ENCODE results near the gene RAB37. TPM values are rescaled to one million over a fixed set of nuclear protein-coding genes. Genes with fewer than 3 reads are reported as not detected.

The RAB37 gene
- total RNA-seq, 4 donors from 2014 or later: 0.24 to 3.7 (median 0.43) TPM

- Histone ChIP-seq H3K27me3 (no peaks in the 10 kb centered on the region), H3K9me3 (no peaks in the 10 kb centered on the region), H3K36me3 (peaks cover 0 to 7% of the 10 kb centered on the region in 2 donors), H3K4me1 (no peaks in the 10 kb centered on the region), H3K27ac (no peak overlapping the region), H3K4me3 (no peak overlapping the region)
- DNase-seq (no peak), ATAC-seq (no peak)
- intact Hi-C loops (cut with DNase I; ENCODE audit: low total_unique reads) (no loop called here), in situ Hi-C loops (cut with MboI; ENCODE audit: low sequenced_read_pairs in 4 of 4) (no loop called here)
- no peak for TF ChIP-seq POLR2A (IDR thresholded peaks at IDR 0.05)
- TF ChIP-seq, protein P1, sequence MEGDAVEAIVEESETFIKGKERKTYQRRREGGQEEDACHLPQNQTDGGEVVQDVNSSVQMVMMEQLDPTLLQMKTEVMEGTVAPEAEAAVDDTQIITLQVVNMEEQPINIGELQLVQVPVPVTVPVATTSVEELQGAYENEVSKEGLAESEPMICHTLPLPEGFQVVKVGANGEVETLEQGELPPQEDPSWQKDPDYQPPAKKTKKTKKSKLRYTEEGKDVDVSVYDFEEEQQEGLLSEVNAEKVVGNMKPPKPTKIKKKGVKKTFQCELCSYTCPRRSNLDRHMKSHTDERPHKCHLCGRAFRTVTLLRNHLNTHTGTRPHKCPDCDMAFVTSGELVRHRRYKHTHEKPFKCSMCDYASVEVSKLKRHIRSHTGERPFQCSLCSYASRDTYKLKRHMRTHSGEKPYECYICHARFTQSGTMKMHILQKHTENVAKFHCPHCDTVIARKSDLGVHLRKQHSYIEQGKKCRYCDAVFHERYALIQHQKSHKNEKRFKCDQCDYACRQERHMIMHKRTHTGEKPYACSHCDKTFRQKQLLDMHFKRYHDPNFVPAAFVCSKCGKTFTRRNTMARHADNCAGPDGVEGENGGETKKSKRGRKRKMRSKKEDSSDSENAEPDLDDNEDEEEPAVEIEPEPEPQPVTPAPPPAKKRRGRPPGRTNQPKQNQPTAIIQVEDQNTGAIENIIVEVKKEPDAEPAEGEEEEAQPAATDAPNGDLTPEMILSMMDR (IDR thresholded peaks at IDR 0.05 in 4 of 5, conservative IDR thresholded peaks at IDR 0.05 in 1 of 5): no peak
These were observed 48.9 kb downstream of the RAB37 start for GRCh38 chr17:74785981-74786360.

GRCh38 chr17:74786431-74787055, 49.5 kb downstream of the RAB37 start:
- peaks cover 0 to 7% of the 10 kb centered on the region in 2 donors for H3K36me3 ChIP-seq
- H3K27me3 ChIP-seq: no peaks in the 10 kb centered on the region
- H3K4me1 ChIP-seq: no peaks in the 10 kb centered on the region
- no peak for TF ChIP-seq POLR2A (IDR thresholded peaks at IDR 0.05)
- TF ChIP-seq, protein P1 (IDR thresholded peaks at IDR 0.05 in 4 of 5, conservative IDR thresholded peaks at IDR 0.05 in 1 of 5): no peak
- no peak overlapping the region for H3K27ac ChIP-seq
- no peaks in the 10 kb centered on the region for H3K9me3 ChIP-seq
- no peak for DNase-seq
- intact Hi-C loops (cut with DNase I; ENCODE audit: low total_unique reads): no loop called here
- in situ Hi-C loops (cut with MboI; ENCODE audit: low sequenced_read_pairs in 4 of 4): no loop called here
- no peak overlapping the region for H3K4me3 ChIP-seq
- ATAC-seq: no peak

- ATAC-seq (no peak), DNase-seq (no peak)
- no peak for TF ChIP-seq POLR2A (IDR thresholded peaks at IDR 0.05)
- TF ChIP-seq, protein P1 (IDR thresholded peaks at IDR 0.05 in 4 of 5, conservative IDR thresholded peaks at IDR 0.05 in 1 of 5): no peak
- Histone ChIP-seq H3K4me1 (no peaks in the 10 kb centered on the region), H3K27me3 (no peaks in the 10 kb centered on the region), H3K27ac (no peak overlapping the region), H3K9me3 (no peaks in the 10 kb centered on the region), H3K4me3 (no peak overlapping the region), H3K36me3 (peaks cover 0 to 19% of the 10 kb centered on the region in 2 donors)
- in situ Hi-C loops (cut with MboI; ENCODE audit: low sequenced_read_pairs in 4 of 4): loop anchor here (5.0 to 10.0 kb wide), 2 partner anchors 74 to 77 kb away; no protein-coding TSS in a partner anchor
- intact Hi-C loops (cut with DNase I; ENCODE audit: low total_unique reads): loop anchor here (1.0 to 5.0 kb wide), 2 partner anchors 75 to 167 kb away; no protein-coding TSS in a partner anchor
These were observed 53.4 kb downstream of the RAB37 start for GRCh38 chr17:74790161-74791058.

DNA sequence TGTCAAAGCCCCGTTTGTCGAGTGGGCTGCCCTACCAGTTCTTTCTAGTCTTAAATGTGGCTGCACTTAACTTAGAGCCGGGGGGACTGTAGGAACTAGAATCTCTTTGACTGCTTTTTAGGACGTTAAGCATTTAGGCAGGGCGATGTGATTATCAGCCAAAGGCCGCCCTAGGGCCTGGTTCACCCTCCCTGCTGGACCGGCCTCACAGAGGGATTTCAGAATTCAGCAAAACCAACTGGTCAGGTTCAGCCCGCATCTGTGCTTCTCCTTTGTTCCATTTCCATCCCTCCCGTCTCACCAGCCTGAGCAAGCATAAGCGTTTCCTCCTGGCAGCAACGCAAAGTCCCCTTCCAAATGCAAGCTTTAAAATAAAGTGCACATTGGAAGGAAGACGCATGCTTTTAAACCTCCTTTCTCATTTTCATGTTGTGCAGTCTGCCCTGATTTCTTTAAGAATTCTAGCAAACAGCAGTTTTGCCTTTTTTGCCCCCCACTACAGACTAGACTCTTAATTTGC, 55.6 kb downstream of the RAB37 start:
- DNase-seq: no peak
- TF ChIP-seq, protein P1 (IDR thresholded peaks at IDR 0.05 in 4 of 5, conservative IDR thresholded peaks at IDR 0.05 in 1 of 5): no peak
- TF ChIP-seq POLR2A (IDR thresholded peaks at IDR 0.05): no peak
- no peak overlapping the region for H3K27ac ChIP-seq
- no peaks in the 10 kb centered on the region for H3K27me3 ChIP-seq
- no peaks in the 10 kb centered on the region for H3K9me3 ChIP-seq
- H3K4me3 ChIP-seq: no peak overlapping the region
- ATAC-seq: no peak
- peaks cover 0 to 37% of the 10 kb centered on the region in 2 donors for H3K36me3 ChIP-seq
- intact Hi-C loops (cut with DNase I; ENCODE audit: low total_unique reads) (loop anchor here (5.0 kb wide), 1 partner anchor 165 kb away; no protein-coding TSS in a partner anchor), in situ Hi-C loops (cut with MboI; ENCODE audit: low sequenced_read_pairs in 4 of 4) (loop anchor here (5.0 to 10.0 kb wide), 2 partner anchors 72 to 75 kb away; no protein-coding TSS in a partner anchor)
- H3K4me1 ChIP-seq: no peaks in the 10 kb centered on the region

All from gastrocnemius medialis (tissue), 4 donors.